WTC11 (cell line): ENCODE measurements around the gene GRAMD1B. TPM values are rescaled to one million over a fixed set of nuclear protein-coding genes. Genes with fewer than 3 reads are reported as not detected.

Experiments used
- ATAC-seq: fragments of 200-7000 bp; cut with Tn5 transposase; 2 replicates; pipeline ENCODE4 v1.10.0; 2021; ENCODE audit warnings: mild to moderate bottlenecking, moderate library complexity
- CTCF ChIA-PET: fragments of 300-600 bp; sonication (Branson Sonifier 250); formaldehyde crosslinking; loops from one replicate; lab custom pipeline; 2021; ENCODE audit warnings: antibody characterized with exemption; lab: Charles Lee
- POLR2A ChIA-PET: fragments of 350-600 bp; sonication (Branson Sonifier 250); formaldehyde crosslinking; loops from one replicate; lab custom pipeline; 2021; ENCODE audit warnings: antibody characterized with exemption; lab: Charles Lee
- DNase-seq: peaks from one replicate; pipeline ENCODE4 v3.0.0; 2021; ENCODE audit warnings: low spot score
- H3K27ac Mint-ChIP-seq: 2 replicates; pipeline ENCODE4 v1.8.0; 2021; ENCODE audit warnings: mixed read lengths
- H3K27me3 Mint-ChIP-seq: 2 replicates; pipeline ENCODE4 v1.8.0; 2021; ENCODE audit warnings: low read depth, mild to moderate bottlenecking, moderate library complexity, mixed read lengths
- H3K36me3 Mint-ChIP-seq: 2 replicates; pipeline ENCODE4 v1.8.0; 2021; ENCODE audit warnings: mixed read lengths
- H3K4me1 Mint-ChIP-seq: 2 replicates; pipeline ENCODE4 v1.8.0; 2022; ENCODE audit warnings: mixed read lengths
- H3K4me3 Mint-ChIP-seq: 2 replicates; pipeline ENCODE4 v1.8.0; 2021; ENCODE audit warnings: mild to moderate bottlenecking, moderate library complexity, mixed read lengths
- H3K9me3 Mint-ChIP-seq: 2 replicates; pipeline ENCODE4 v1.8.0; 2021; ENCODE audit warnings: mixed read lengths
- AR ChIP-seq: fragments of 250-450 bp; sonication (Bioruptor Pico); IDR thresholded peaks from 2 replicates; pipeline ENCODE4 v1.9.0; 2021; ENCODE audit warnings: mild to moderate bottlenecking
- ATF1 ChIP-seq: sonication (generic); formaldehyde crosslinking; IDR thresholded peaks from 2 replicates; pipeline ENCODE4 v1.8.1; 2023; ENCODE audit warnings: mild to moderate bottlenecking, moderate library complexity, missing genetic modification reagents
- E2F4 ChIP-seq: sonication (generic); formaldehyde crosslinking; IDR thresholded peaks from 2 replicates; pipeline ENCODE4 v1.8.1; 2022; ENCODE audit warnings: low read depth, mild to moderate bottlenecking, moderate library complexity, missing genetic modification reagents, borderline replicate concordance
- ESRRA ChIP-seq: sonication (generic); formaldehyde crosslinking; IDR thresholded peaks from 2 replicates; pipeline ENCODE4 v1.8.1; 2022; ENCODE audit warnings: mild to moderate bottlenecking, missing genetic modification reagents, borderline replicate concordance
- IRF2 ChIP-seq: sonication (generic); formaldehyde crosslinking; IDR thresholded peaks from 2 replicates; pipeline ENCODE4 v1.8.0; 2022; ENCODE audit warnings: low read depth, missing genetic modification reagents, borderline replicate concordance
- NFE2L1 ChIP-seq: sonication (generic); formaldehyde crosslinking; IDR thresholded peaks from 2 replicates; pipeline ENCODE4 v1.8.1; 2023; ENCODE audit warnings: missing genetic modification reagents
- NR2C2 ChIP-seq: sonication (generic); formaldehyde crosslinking; IDR thresholded peaks from 2 replicates; pipeline ENCODE4 v1.8.0; 2022; ENCODE audit warnings: mild to moderate bottlenecking, missing genetic modification reagents
- NR3C1 ChIP-seq: sonication (generic); formaldehyde crosslinking; conservative IDR thresholded peaks from 2 replicates; pipeline ENCODE4 v1.8.1; 2023; ENCODE audit warnings: low read depth, mild to moderate bottlenecking, missing genetic modification reagents
- PRDM15 ChIP-seq: sonication (generic); formaldehyde crosslinking; IDR thresholded peaks from 2 replicates; pipeline ENCODE4 v1.8.0; 2022; ENCODE audit warnings: missing genetic modification reagents
- SMAD4 ChIP-seq: sonication (generic); formaldehyde crosslinking; IDR thresholded peaks from 2 replicates; pipeline ENCODE4 v1.8.0; 2022; ENCODE audit warnings: mild to moderate bottlenecking, missing genetic modification reagents
- TEAD1 ChIP-seq: sonication (generic); formaldehyde crosslinking; IDR thresholded peaks from 2 replicates; pipeline ENCODE4 v1.8.0; 2022; ENCODE audit warnings: mild to moderate bottlenecking, missing genetic modification reagents
- USF1 ChIP-seq: sonication (generic); formaldehyde crosslinking; IDR thresholded peaks from 2 replicates; pipeline ENCODE4 v1.8.0; 2022; ENCODE audit warnings: mild to moderate bottlenecking, missing genetic modification reagents
- ZBTB43 ChIP-seq: sonication (generic); formaldehyde crosslinking; IDR thresholded peaks from 2 replicates; pipeline ENCODE4 v1.8.1; 2023; ENCODE audit warnings: mild to moderate bottlenecking, missing genetic modification reagents
- ZNF138 ChIP-seq: sonication (generic); formaldehyde crosslinking; conservative IDR thresholded peaks from 2 replicates; pipeline ENCODE4 v1.8.1; 2022; ENCODE audit warnings: mild to moderate bottlenecking, moderate library complexity, missing genetic modification reagents
- ZNF396 ChIP-seq: fragments of 250-450 bp; sonication (Bioruptor Pico); IDR thresholded peaks from 2 replicates; pipeline ENCODE4 v1.8.0; 2021; ENCODE audit warnings: mild to moderate bottlenecking, moderate library complexity, borderline replicate concordance
- ZNF671 ChIP-seq: fragments of 250-450 bp; sonication (Bioruptor Pico); IDR thresholded peaks from 2 replicates; pipeline ENCODE4 v1.8.0; 2021; ENCODE audit warnings: mild to moderate bottlenecking
- total RNA-seq: library from RNA; stranded (reverse); gene quantifications from 3 replicates; pipeline ENCODE4 v1.2.3, GENCODE V29; 2021
- TF ChIP-seq, protein P1 (sequence below): sonication (generic); formaldehyde crosslinking; IDR thresholded peaks from 2 replicates; pipeline ENCODE4 v1.8.1; 2022; ENCODE audit warnings: missing genetic modification reagents, borderline replicate concordance
- TF ChIP-seq, protein P2 (sequence below): fragments of 250-450 bp; sonication (Bioruptor Pico); IDR thresholded peaks from 2 replicates; pipeline ENCODE4 v1.9.0; 2021; ENCODE audit warnings: mild to moderate bottlenecking
- TF ChIP-seq, protein P3 (sequence below): sonication (generic); formaldehyde crosslinking; IDR thresholded peaks from 2 replicates; pipeline ENCODE4 v1.8.1; 2023; ENCODE audit warnings: mild to moderate bottlenecking, missing genetic modification reagents, moderate library complexity
- TF ChIP-seq, protein P4 (sequence below): sonication (generic); formaldehyde crosslinking; IDR thresholded peaks from 2 replicates; pipeline ENCODE4 v1.8.1; 2022; ENCODE audit warnings: low read depth, missing genetic modification reagents, borderline replicate concordance

GRAMD1B gene
- total RNA-seq, 1 experiment from 2014 or later, result 31.5 TPM

DNA sequence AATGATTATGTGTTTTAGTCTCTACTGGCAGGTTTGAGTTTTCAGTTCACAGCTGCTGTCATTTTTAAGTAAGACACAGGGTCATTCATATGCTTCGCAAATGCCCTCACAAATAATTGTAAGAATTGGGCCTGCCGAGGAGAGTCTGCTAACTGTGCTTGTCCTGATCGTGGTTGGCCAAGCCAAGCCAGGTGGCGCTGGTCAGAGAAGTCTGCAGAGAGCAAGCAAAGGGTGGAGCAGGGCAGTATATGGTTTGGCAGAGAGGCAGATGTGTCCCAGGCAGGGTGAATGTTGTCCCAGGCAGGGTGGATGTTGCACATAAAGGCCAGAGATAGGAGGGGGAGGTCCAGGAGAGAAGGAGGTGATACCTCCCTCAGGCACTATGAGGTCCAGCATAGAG is 171.7 kb downstream of the GRAMD1B start:
- no peak for TF ChIP-seq ZNF396 (CRISPR knock-in tag)
- TF ChIP-seq, protein P1, sequence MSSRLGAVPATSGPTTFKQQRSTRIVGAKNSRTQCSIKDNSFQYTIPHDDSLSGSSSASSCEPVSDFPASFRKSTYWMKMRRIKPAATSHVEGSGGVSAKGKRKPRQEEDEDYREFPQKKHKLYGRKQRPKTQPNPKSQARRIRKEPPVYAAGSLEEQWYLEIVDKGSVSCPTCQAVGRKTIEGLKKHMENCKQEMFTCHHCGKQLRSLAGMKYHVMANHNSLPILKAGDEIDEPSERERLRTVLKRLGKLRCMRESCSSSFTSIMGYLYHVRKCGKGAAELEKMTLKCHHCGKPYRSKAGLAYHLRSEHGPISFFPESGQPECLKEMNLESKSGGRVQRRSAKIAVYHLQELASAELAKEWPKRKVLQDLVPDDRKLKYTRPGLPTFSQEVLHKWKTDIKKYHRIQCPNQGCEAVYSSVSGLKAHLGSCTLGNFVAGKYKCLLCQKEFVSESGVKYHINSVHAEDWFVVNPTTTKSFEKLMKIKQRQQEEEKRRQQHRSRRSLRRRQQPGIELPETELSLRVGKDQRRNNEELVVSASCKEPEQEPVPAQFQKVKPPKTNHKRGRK (CRISPR knock-in tag), result no peak
- TF ChIP-seq ESRRA (CRISPR knock-in tag), result no peak
- TF ChIP-seq SMAD4, result no peak
- TF ChIP-seq IRF2 (CRISPR knock-in tag), result no peak
- TF ChIP-seq, protein P2, sequence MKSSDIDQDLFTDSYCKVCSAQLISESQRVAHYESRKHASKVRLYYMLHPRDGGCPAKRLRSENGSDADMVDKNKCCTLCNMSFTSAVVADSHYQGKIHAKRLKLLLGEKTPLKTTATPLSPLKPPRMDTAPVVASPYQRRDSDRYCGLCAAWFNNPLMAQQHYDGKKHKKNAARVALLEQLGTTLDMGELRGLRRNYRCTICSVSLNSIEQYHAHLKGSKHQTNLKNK (CRISPR knock-in tag), result no peak
- no peak for TF ChIP-seq ZNF671 (CRISPR knock-in tag)
- no peak for TF ChIP-seq PRDM15
- no peak for TF ChIP-seq NR2C2
- no peak for TF ChIP-seq AR
- TF ChIP-seq, protein P3, sequence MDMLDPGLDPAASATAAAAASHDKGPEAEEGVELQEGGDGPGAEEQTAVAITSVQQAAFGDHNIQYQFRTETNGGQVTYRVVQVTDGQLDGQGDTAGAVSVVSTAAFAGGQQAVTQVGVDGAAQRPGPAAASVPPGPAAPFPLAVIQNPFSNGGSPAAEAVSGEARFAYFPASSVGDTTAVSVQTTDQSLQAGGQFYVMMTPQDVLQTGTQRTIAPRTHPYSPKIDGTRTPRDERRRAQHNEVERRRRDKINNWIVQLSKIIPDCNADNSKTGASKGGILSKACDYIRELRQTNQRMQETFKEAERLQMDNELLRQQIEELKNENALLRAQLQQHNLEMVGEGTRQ (CRISPR knock-in tag), result no peak
- no peak for TF ChIP-seq E2F4 (CRISPR knock-in tag)
- ATAC-seq (peak; percentile 67), DNase-seq (no peak)
- Mint-ChIP-seq H3K27me3 (no peaks in the 10 kb centered on the region), H3K4me1 (no peaks in the 10 kb centered on the region), H3K27ac (no peak overlapping the region), H3K9me3 (no peaks in the 10 kb centered on the region), H3K4me3 (no peak overlapping the region), H3K36me3 (peaks cover 30% of the 10 kb centered on the region)
- ChIA-PET CTCF (interaction anchor here (0.8 to 2.0 kb wide), 2 partner anchors 11 to 21 kb away, joined by 3 to 11 read pairs; no protein-coding TSS in a partner anchor), POLR2A (no interaction called here)

GRCh38 chr11:123603666-123604065 is 173.6 kb downstream of the GRAMD1B start:
- Mint-ChIP-seq H3K27me3 (no peaks in the 10 kb centered on the region), H3K4me3 (no peak overlapping the region), H3K9me3 (no peaks in the 10 kb centered on the region), H3K4me1 (no peaks in the 10 kb centered on the region), H3K27ac (peak overlapping the region; percentile 22; the same call in 1 of the 2 replicates), H3K36me3 (peaks cover 31% of the 10 kb centered on the region)
- DNase-seq (no peak), ATAC-seq (no peak)
- ChIA-PET POLR2A (no interaction called here), CTCF (no interaction called here)
- TF ChIP-seq ATF1 (CRISPR knock-in tag) (no peak), TEAD1 (CRISPR knock-in tag) (no peak), ZBTB43 (CRISPR knock-in tag) (no peak), NR3C1 (CRISPR knock-in tag) (no peak), ZNF138 (CRISPR knock-in tag) (no peak), NFE2L1 (CRISPR knock-in tag) (no peak), USF1 (no peak)
- TF ChIP-seq, protein P4, sequence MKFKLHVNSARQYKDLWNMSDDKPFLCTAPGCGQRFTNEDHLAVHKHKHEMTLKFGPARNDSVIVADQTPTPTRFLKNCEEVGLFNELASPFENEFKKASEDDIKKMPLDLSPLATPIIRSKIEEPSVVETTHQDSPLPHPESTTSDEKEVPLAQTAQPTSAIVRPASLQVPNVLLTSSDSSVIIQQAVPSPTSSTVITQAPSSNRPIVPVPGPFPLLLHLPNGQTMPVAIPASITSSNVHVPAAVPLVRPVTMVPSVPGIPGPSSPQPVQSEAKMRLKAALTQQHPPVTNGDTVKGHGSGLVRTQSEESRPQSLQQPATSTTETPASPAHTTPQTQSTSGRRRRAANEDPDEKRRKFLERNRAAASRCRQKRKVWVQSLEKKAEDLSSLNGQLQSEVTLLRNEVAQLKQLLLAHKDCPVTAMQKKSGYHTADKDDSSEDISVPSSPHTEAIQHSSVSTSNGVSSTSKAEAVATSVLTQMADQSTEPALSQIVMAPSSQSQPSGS (CRISPR knock-in tag), result no peak
